OCI-LY7 (cell line): ENCODE data around the gene PFKP. TPM values are rescaled to one million over a fixed set of nuclear protein-coding genes. Genes with fewer than 3 reads are reported as not detected.

Experiments used
- BruUV-seq: library from RNA; stranded (reverse); fragments of 400-500 nt; replicated peaks from 2 replicates; lab custom pipeline; 2021; lab: Mats Ljungman, UMichigan
- CTCF ChIA-PET: fragments of 300-600 bp; sonication (Branson Sonifier 250); formaldehyde crosslinking; loops from one replicate; lab custom pipeline; 2022; ENCODE audit warnings: antibody characterized with exemption; ENCODE audit not compliant: unreplicated experiment; lab: Charles Lee
- POLR2A ChIA-PET: fragments of 300-600 bp; sonication (Branson Sonifier 250); formaldehyde crosslinking; loops from one replicate; lab custom pipeline; 2022; ENCODE audit warnings: antibody characterized with exemption; lab: Charles Lee
- DNase-seq: peaks from one replicate; pipeline ENCODE4 v3.0.0-alpha.2; 2015; ENCODE audit warnings: low spot score
- H2AFZ ChIP-seq: fragments of 200-600 bp; sonication (generic), shearing (Covaris generic); 2 replicates; pipeline ENCODE4 v1.6.1; 2014; ENCODE audit warnings: mild to moderate bottlenecking, antibody characterized with exemption, low read length, moderate library complexity
- H3K27ac ChIP-seq: fragments of 200-600 bp; sonication (generic); 2 replicates; pipeline ENCODE4 v1.5.1; 2014; ENCODE audit warnings: mixed run types, low read depth, mild to moderate bottlenecking, moderate library complexity, low read length, inconsistent platforms; ENCODE audit not compliant: poor library complexity, severe bottlenecking
- H3K36me3 ChIP-seq: fragments of 200-600 bp; sonication (generic); 2 replicates; pipeline ENCODE4 v1.6.1; 2014; ENCODE audit warnings: mild to moderate bottlenecking, antibody characterized with exemption, low read length, moderate library complexity, mixed read lengths; ENCODE audit not compliant: insufficient read depth
- H3K4me1 ChIP-seq: fragments of 200-600 bp; sonication (generic); 2 replicates; pipeline ENCODE4 v1.5.1; 2014; ENCODE audit warnings: mild to moderate bottlenecking, low read length; ENCODE audit not compliant: insufficient read depth, poor library complexity, severe bottlenecking
- H3K4me2 ChIP-seq: fragments of 200-600 bp; sonication (generic); 2 replicates; pipeline ENCODE4 v1.6.1; 2014; ENCODE audit warnings: mild to moderate bottlenecking, low read length
- H3K4me3 ChIP-seq: fragments of 200-600 bp; sonication (generic); 2 replicates; pipeline ENCODE4 v1.5.1; 2014; ENCODE audit warnings: mild to moderate bottlenecking, low read depth, low read length; ENCODE audit not compliant: poor library complexity, severe bottlenecking
- H3K79me2 ChIP-seq: fragments of 200-600 bp; sonication (generic); 2 replicates; pipeline ENCODE4 v1.6.1; 2016; ENCODE audit warnings: low read depth, mild to moderate bottlenecking, low read length, moderate library complexity, mixed read lengths; ENCODE audit not compliant: insufficient read depth
- H3K9me2 ChIP-seq: fragments of 200-600 bp; sonication (generic); 2 replicates; pipeline ENCODE4 v1.6.1; 2016; ENCODE audit warnings: mild to moderate bottlenecking, low read length, mixed read lengths; ENCODE audit not compliant: insufficient read depth
- H3K9me3 ChIP-seq: fragments of 200-600 bp; sonication (generic); 2 replicates; pipeline ENCODE4 v1.6.1; 2014; ENCODE audit warnings: mild to moderate bottlenecking, mixed run types, low read length, mixed read lengths
- H4K20me1 ChIP-seq: fragments of 200-600 bp; sonication (generic); 2 replicates; pipeline ENCODE4 v1.6.1; 2014; ENCODE audit warnings: mild to moderate bottlenecking, antibody characterized with exemption, low read length, moderate library complexity, mixed read lengths; ENCODE audit not compliant: insufficient read depth
- CTCF ChIP-seq: fragments of 200-600 bp; sonication (generic); conservative IDR thresholded peaks from 2 replicates; pipeline ENCODE4 v1.5.1; 2014; ENCODE audit warnings: mild to moderate bottlenecking, antibody characterized with exemption, low read length, moderate library complexity, mixed read lengths
- EZH2phosphoT487 ChIP-seq: fragments of 200-600 bp; sonication (generic); IDR thresholded peaks from 2 replicates; pipeline ENCODE4 v1.6.1; 2018; ENCODE audit warnings: low read depth, borderline replicate concordance, mild to moderate bottlenecking, mixed run types, antibody characterized with exemption, low read length, moderate library complexity, mixed read lengths
- intact Hi-C: fragments of 100-400 bp; cut with micrococcal nuclease; formaldehyde crosslinking; loops from one replicate; pipeline ENCODE4 v1.10.0; 2022; ENCODE audit not compliant: unreplicated experiment
- total RNA-seq, 2 experiments: library from RNA; depleted of rRNA in 1 of 2; stranded (reverse); fragments of >200 nt in 1 of 2; shearing (Covaris generic) in 1 of 2; gene quantifications; 2 replicates each; pipeline ENCODE4 v1.2.3, GENCODE V29; 2014 to 2022

The PFKP gene
- total RNA-seq, 2 experiments from 2014 or later = 85.4 to 154 TPM

- Histone ChIP-seq H2AFZ (no peak overlapping the region), H3K4me2 (no peak overlapping the region), H3K9me2 (no peaks in the 10 kb centered on the region), H3K4me1 (no peaks in the 10 kb centered on the region), H3K36me3 (peaks cover 90% of the 10 kb centered on the region), H3K27ac (no peak overlapping the region), H3K4me3 (no peak overlapping the region), H3K79me2 (no peaks in the 10 kb centered on the region), H3K9me3 (no peaks in the 10 kb centered on the region), H4K20me1 (no peaks in the 10 kb centered on the region)
- intact Hi-C loops = no loop called here
- DNase-seq = no peak
- POLR2A ChIA-PET = interaction anchor here (0.9 kb wide), 1 partner anchor 13 kb away, joined by 3 read pairs; no protein-coding TSS in a partner anchor
- TF ChIP-seq EZH2phosphoT487 = no peak
- TF ChIP-seq CTCF = no peak
- CTCF ChIA-PET = no interaction called here
- no TSS peak for BruUV-seq
Measured at GRCh38 chr10:3108575-3109105, 41.3 kb downstream of the PFKP start.

GRCh38 chr10:3109196-3109595 lies 41.8 kb downstream of the PFKP start:
- H3K9me3 ChIP-seq = no peaks in the 10 kb centered on the region
- no peaks in the 10 kb centered on the region for H4K20me1 ChIP-seq
- H3K79me2 ChIP-seq = no peaks in the 10 kb centered on the region
- no peak overlapping the region for H2AFZ ChIP-seq
- ChIA-PET CTCF (no interaction called here), POLR2A (no interaction called here)
- DNase-seq = no peak
- intact Hi-C loops = no loop called here
- H3K4me3 ChIP-seq = no peak overlapping the region
- H3K4me2 ChIP-seq = no peak overlapping the region
- no peaks in the 10 kb centered on the region for H3K4me1 ChIP-seq
- no peaks in the 10 kb centered on the region for H3K9me2 ChIP-seq
- H3K27ac ChIP-seq = no peak overlapping the region
- no TSS peak for BruUV-seq
- TF ChIP-seq EZH2phosphoT487 = no peak
- TF ChIP-seq CTCF = no peak
- H3K36me3 ChIP-seq = peaks cover 89% of the 10 kb centered on the region

GRCh38 chr10:3109633-3110032 lies 42.3 kb downstream of the PFKP start:
- Histone ChIP-seq H3K27ac (no peak overlapping the region), H3K9me3 (no peaks in the 10 kb centered on the region), H3K4me3 (no peak overlapping the region), H3K4me2 (no peak overlapping the region), H3K9me2 (no peaks in the 10 kb centered on the region), H3K4me1 (no peaks in the 10 kb centered on the region), H2AFZ (no peak overlapping the region), H4K20me1 (no peaks in the 10 kb centered on the region), H3K36me3 (peaks cover 89% of the 10 kb centered on the region), H3K79me2 (no peaks in the 10 kb centered on the region)
- TF ChIP-seq CTCF = no peak
- TF ChIP-seq EZH2phosphoT487 = no peak
- no peak for DNase-seq
- ChIA-PET POLR2A (no interaction called here), CTCF (no interaction called here)
- intact Hi-C loops = no loop called here
- no TSS peak for BruUV-seq
